OCI-M1 (cell line): ENCODE data around the gene SLC44A2.

Experiments used
- DNase-seq: peaks from one replicate; lab custom pipeline; 2025; lab: John Stamatoyannopoulos, UW

SLC44A2 gene

DNA sequence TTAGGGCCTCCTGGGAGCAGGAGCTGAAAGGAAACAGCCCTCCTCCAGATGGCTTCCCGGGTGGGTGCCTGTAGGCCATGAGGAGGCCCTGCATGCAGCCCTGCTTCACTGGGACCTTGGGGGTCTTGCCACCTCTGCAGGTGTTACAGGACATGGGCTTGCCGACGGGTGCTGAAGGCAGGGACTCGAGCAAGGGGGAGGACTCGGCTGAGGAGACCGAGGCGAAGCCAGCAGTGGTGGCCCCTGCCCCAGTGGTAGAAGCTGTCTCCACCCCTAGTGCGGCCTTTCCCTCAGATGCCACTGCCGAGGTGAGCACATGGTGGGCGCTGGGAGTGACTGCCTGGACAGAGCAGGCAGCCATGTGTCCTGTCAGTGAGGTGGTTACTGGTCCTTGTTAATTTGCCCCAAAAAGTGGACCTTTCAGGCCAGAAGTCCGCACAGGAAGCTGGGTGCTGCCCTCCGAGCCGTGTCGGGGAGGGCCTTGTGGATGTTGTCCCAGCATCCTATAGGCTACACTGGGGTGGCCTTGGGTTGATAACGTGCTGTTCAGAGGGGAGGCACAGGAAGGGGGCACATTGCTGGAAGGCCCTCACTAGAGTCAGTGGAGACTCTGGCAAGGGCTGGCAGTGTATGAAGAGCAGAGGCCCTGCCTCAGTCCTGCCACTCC is 57.2 kb downstream of the SLC44A2 start:
- DNase-seq, result no peak

GRCh38 chr19:10683064-10683426 is 57.7 kb downstream of the SLC44A2 start:
- DNase-seq, result no peak

DNA sequence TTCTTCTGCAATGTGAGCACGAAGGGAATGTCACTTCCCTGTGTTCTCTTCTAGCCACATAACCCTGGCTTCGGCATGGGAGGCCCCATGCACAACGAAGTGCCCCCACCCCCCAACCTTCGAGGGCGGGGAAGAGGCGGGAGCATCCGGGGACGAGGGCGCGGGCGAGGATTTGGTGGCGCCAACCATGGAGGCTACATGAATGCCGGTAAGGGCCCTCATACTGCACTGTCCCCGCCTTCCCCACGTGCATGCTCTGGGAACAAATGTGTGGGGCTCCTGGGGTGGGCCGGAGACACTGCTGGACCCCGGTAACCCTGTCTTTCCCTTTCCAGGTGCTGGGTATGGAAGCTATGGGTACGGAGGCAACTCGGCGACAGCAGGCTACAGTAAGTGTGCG is 58.2 kb downstream of the SLC44A2 start:
- DNase-seq, result no peak

- DNase-seq, result no peak
Observed at GRCh38 chr19:10685210-10685609, 59.9 kb downstream of the SLC44A2 start.

DNA sequence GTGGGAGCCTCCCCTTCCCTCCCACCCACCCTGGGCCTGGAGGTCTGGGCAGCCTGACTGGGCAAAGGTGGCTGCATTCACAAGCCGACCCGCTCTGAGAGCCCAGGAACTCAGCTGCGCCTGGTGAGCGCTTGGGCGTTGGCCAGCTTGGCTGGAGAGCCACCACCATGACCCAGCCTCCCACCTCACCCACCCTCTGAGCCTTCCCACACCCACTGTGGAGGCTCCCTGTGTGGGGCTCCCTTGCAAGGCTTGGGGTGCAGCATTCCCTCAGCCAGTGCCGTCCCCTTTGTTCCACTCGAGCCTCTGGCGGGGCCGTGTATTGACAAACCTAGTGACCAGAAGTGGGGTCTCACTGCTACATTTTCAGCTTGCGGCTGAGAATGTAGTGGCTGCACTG is 60.8 kb downstream of the SLC44A2 start:
- no peak for DNase-seq

- DNase-seq, result no peak
Observed at GRCh38 chr19:10686661-10687517, 61.5 kb downstream of the SLC44A2 start.

DNA sequence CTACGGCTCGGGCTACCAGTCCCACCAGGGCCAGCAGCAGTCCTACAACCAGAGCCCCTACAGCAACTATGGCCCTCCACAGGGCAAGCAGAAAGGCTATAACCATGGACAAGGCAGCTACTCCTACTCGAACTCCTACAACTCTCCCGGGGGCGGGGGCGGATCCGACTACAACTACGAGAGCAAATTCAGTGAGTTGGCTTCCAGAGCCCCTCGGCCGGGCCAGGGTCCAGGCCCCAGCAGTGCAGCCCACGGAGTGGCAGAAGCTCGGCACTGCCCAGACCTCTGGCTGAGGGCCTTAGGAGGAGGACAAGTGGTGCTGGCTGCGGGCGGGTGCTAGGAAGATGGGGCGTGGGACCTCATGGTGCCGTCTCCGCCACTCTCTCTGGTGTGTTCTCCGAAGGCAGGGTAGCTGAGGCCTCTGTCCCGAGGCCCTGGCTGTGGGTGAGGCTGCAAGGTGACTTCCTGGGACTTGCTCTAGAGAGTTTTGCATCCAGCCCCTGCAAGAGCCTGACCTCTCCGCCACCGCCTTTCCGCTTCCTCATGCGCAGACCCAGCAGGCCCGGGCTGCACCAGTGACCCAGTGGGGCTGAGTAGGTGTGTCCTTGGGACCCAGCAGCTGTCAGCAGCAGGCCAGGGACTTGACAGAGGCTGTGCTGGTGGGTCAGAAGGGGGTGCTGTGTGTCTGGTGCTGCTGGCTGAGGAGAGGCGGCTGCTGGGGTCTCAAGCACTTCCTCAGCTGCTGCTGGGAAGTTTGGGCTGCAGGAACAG is 62.4 kb downstream of the SLC44A2 start:
- no peak for DNase-seq

- no peak for DNase-seq
Observed at GRCh38 chr19:10688545-10689280, 63.4 kb downstream of the SLC44A2 start.

- no peak for DNase-seq
Observed at GRCh38 chr19:10690341-10690781, 65.0 kb downstream of the SLC44A2 start.

DNA sequence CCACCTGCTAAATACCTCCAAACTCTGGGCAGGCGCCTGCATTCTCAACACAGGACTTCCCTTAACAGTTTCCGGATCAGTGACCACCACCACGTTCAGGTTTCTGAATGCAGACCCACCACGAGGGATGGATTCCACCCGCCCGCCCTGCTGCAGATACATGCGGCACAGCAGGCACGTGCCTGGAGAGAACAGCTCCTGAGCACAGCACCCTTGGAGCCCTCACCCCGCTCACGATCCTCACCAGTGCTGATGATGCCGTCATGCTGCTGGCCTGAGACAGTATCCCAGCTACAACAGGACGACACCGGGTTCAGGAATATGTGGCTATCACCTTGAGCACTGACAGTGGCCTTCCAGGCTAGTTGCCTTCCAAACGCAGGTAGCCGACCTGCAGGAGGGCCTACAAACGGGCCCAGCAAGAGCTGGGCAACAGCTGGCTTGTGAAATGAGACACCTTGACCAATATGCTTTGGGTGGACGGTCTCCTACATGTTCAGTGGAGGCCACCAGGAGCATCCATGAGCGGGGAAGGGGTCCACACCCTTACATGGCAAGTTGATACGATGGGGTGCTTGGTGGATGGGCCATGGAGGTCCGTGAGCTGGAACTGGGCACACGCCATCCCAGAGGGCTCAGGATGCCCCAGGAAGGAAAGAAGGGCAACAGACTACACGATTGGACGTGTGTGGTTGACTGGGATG is 66.0 kb downstream of the SLC44A2 start:
- no peak for DNase-seq

DNA sequence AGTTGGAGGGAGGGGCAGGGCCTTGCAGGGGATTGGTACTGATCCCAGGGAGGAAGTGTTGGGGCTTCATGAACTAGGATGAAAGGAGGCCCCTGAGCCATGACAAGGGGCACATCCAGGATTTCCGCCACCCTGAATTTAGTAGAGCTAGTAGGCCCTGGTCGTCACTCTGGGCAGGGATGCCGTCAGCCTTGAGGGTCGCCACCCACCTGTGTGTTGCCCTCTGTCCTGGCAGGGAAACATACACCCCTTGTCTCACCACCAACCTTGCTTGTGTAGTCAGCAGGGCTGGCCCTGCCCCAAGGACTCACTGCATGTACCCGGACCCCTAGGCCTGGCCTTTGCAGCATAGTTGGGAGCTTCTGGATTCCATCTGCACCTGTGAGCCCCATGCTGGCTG is 66.5 kb downstream of the SLC44A2 start:
- DNase-seq, result no peak

GRCh38 chr19:10692673-10693264 is 67.4 kb downstream of the SLC44A2 start:
- peak; percentile 41 for DNase-seq
